Keratinocyte (primary cell): ENCODE measurements around the gene ATP6V0A4.

Experiments used
- CTCF ChIP-seq, 3 experiments: IDR thresholded peaks in 1 of 3; conservative IDR thresholded peaks in 1 of 3; optimal IDR thresholded peaks in 1 of 3; 2 replicates in 2 of 3; 3 replicates in 1 of 3; pipeline versions ENCODE3 to v1.5.1; 2011; ENCODE audit warnings: low read length in 3 of 3, mild to moderate bottlenecking in 3 of 3, moderate library complexity in 2 of 3, control low read depth in 1 of 3, inconsistent platforms in 1 of 3; ENCODE audit not compliant: insufficient read depth in 2 of 3; ENCODE audit errors: extremely low read depth in 1 of 3
- EZH2 ChIP-seq: IDR thresholded peaks from one replicate; pipeline ENCODE4 v1.6.1; 2012; ENCODE audit warnings: inconsistent platforms, mild to moderate bottlenecking, low read length, moderate library complexity

GRCh38 chr7:138700857-138701536 is 97.0 kb downstream of the ATP6V0A4 start, which contains the start of gene SVOPL:
- no peak for TF ChIP-seq CTCF (optimal IDR thresholded peaks at IDR 0.05 in 1 of 3, IDR thresholded peaks at IDR 0.05 in 1 of 3, conservative IDR thresholded peaks at IDR 0.05 in 1 of 3; ENCODE audit: extremely low read depth in 1 of 3, insufficient read depth in 2 of 3, low read length in 3 of 3)
- TF ChIP-seq EZH2 = no peak
